ENCODE results near the gene DNASE1L1.
"Not testable (repeated sequence)": the region's sequence is repeated elsewhere in the genome, so short reads cannot be mapped to it uniquely, and the experiment has no call there.

Gene DNASE1L1

GRCh38 chrX:154408659-154409221 is 314 bp downstream of the DNASE1L1 start:
- no peak for DNase-seq (ENCODE audit: extremely low read depth in 1 of 2, low read depth in 1 of 2)

- DNase-seq (ENCODE audit: extremely low read depth in 1 of 2, low read depth in 1 of 2) = no peak
Measured at GRCh38 chrX:154404625-154405192, 4.3 kb downstream of the DNASE1L1 start.

GRCh38 chrX:154403858-154404257 is 5.2 kb downstream of the DNASE1L1 start:
- DNase-seq (ENCODE audit: extremely low read depth in 1 of 2, low read depth in 1 of 2) = no peak

- DNase-seq (ENCODE audit: extremely low read depth in 1 of 2, low read depth in 1 of 2) = no peak
Measured at GRCh38 chrX:154403192-154403591, 5.9 kb downstream of the DNASE1L1 start.

GRCh38 chrX:154402622-154403127 is 6.4 kb downstream of the DNASE1L1 start:
- DNase-seq (ENCODE audit: extremely low read depth in 1 of 2, low read depth in 1 of 2) = no peak

- DNase-seq (ENCODE audit: extremely low read depth in 1 of 2, low read depth in 1 of 2) = no peak
Measured at GRCh38 chrX:154401918-154402621, 7.0 kb downstream of the DNASE1L1 start.

DNA sequence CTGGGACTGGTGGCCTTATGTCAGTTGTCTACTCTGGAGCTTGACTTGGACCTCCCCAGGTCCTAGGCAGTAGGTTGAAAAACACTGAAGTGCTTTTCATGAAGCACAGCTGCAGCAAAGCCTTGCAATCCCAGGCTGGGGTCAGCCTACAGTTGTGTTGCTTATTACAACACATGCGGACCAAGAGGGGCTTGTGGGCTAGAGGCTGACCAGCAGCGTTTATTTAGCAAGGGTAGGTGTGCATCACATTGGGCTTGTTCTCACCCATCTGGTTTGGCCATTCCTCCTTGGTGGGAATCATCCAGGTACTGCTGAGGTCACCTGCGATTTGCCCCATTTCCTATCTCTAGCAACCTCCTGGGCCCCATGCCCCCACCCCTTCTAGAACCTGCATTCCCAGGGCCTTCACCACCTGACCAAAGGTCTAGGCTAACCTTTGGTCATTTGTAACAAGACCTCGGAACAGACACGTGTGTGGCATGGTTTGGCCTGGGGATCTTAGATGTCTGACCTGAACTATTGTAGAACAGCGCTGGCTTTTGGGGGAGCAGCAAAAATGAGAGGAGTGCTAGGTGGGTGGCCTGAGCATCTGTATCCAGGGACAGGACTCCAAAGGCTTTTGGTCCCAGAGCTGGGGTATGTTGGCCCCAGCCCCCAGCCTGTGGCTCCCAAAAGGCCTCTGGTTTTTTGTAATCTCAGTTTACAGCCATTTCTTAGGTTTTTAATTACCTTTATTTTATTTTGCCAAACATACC is 7.8 kb downstream of the DNASE1L1 start:
- no peak for DNase-seq (ENCODE audit: extremely low read depth in 1 of 2, low read depth in 1 of 2)

- DNase-seq (ENCODE audit: extremely low read depth in 1 of 2, low read depth in 1 of 2) = not testable (repeated sequence)
Measured at GRCh38 chrX:154400369-154400817, 8.7 kb downstream of the DNASE1L1 start.

DNA sequence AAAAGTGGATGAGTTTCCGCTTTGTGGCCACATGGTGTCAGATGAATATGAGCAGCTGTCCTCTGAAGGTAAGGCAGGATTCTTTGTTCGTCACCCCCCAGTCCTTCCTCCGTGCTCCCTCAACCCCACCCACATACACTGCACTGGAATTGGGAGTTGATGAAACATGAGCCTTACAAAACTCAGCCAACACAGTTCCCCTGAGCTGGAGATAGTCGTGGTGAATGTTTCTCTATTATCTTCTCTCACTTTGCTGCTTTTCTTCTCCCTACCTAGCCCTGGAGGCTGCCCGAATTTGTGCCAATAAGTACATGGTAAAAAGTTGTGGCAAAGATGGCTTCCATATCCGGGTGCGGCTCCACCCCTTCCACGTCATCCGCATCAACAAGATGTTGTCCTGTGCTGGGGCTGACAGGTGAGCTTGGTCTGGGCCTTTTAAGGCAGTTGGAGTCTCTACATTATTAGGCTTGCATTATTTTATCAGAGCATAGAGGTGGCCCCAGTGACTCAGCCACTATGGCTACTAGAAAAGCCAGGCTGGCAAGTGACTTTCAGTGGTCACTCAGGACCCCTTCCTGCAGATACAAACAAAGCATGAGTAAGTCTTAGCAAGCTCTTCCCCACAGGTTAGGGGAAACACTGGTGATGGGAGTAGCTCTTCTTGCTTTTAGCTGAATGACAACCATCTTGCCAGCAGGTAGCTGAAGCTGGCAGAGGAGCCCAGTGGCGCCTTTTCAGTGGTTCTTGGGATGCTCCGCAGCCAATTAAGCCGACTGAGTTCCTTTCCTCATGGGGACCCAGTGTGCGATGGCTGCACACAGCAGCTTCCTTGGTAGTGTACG is 9.3 kb downstream of the DNASE1L1 start:
- no peak for DNase-seq (ENCODE audit: extremely low read depth in 1 of 2, low read depth in 1 of 2)

DNA sequence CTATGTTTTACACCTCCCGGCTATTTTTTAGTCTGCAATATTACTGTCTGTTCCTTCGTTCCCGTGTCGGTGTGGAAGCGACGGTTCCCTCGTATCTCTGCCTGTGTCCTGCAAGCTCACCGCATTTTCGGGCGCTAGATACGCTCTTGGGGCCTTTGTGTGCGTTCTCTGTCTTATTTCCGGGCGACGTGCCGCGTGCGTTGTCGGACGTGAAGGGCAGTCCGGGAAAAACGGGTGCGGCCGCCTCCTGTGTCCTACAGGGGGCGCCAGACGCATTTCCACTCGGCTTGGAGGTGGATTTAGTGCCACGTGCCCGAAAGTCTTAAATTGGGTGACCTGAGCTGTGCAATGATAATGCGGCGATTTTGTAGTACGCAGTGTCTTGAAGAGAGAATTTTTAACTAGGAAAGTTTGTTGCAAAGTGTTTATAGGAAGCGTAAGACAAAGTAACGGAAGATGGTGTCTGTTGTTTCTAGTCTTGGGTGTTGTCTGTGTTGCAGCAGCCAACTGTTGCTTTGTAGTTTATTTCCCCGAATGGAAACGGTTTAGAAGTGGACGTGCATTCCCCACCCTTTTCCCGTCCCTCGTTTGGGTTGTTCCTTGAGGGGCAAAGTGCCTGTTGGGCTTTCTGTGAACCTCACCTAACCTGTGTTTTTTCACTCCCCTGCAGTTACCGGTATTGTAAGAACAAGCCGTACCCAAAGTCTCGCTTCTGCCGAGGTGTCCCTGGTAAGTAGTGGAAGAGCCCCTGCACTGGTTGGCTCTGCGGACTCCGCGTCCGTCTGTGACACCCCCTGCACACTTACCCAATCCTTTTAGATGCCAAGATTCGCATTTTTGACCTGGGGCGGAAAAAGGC is 10.2 kb downstream of the DNASE1L1 start:
- peak in 1 of 2 donors; percentile 51 for DNase-seq (ENCODE audit: extremely low read depth in 1 of 2, low read depth in 1 of 2)

GRCh38 chrX:154397888-154398667 is 11.0 kb downstream of the DNASE1L1 start, which contains the start of gene RPL10:
Gene RPL10 (plus strand): TSS chrX:154398377. CDS start chrX:154398520, 143 bp downstream.
- peak; percentile 75 to 89 for DNase-seq (ENCODE audit: extremely low read depth in 1 of 2, low read depth in 1 of 2)

- DNase-seq (ENCODE audit: extremely low read depth in 1 of 2, low read depth in 1 of 2) = no peak
Measured at GRCh38 chrX:154396973-154397887, 11.8 kb downstream of the DNASE1L1 start.

DNA sequence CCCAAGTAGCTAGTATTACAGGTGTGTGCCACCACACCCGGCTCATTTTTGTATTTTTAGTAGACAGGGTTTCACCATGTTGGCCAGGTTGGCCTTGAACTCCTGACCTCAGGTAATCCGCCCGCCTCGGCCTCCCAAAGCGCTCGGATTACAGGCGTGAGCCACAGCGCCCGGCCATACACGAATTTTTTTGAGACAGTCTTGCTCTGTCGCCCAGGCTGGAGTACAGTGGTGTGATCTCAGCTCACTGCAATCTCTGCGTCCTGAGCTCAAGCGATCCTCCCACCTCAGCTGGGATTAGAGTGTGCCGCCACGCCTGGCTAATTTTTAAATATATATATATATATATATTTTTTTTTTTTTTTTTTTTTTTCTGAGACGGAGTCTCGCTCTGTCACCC is 12.7 kb downstream of the DNASE1L1 start:
- DNase-seq (ENCODE audit: extremely low read depth in 1 of 2, low read depth in 1 of 2) = not testable (repeated sequence)

- DNase-seq (ENCODE audit: extremely low read depth in 1 of 2, low read depth in 1 of 2) = not testable (repeated sequence)
Measured at GRCh38 chrX:154389812-154390747, 19.0 kb downstream of the DNASE1L1 start.

DNA sequence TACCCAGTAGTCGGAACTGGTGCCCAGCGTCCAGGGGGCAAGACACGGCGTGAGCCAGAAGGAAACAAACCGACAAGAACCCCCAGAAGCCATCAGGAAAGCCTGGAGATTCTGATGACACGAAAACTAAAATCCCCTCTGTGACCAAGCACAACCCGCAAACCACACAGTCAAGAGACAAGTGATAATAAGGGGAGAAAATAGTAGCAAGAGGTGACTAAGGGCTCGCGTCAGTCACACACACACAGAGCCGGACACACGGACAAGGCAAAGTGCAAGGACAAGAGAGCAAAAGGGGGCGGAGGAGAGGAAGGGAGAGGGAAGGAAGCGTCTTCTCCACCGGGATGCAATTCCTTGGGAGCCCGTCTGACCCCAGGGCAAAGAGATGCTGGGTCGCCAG is 20.4 kb downstream of the DNASE1L1 start:
- DNase-seq (ENCODE audit: extremely low read depth in 1 of 2, low read depth in 1 of 2) = not testable (repeated sequence)

GRCh38 chrX:154388094-154388493 is 21.0 kb downstream of the DNASE1L1 start:
- not testable (repeated sequence) for DNase-seq (ENCODE audit: extremely low read depth in 1 of 2, low read depth in 1 of 2)

Data from stimulated activated CD8-positive, alpha-beta memory T cell treated with anti-CD3 and anti-CD28 coated beads, Interleukin-7, amount 100 ng/mL, for 48 hours (primary cell).